GM13977 (cell line): Measurements from ENCODE around the gene NTN3.

Experiments
- DNase-seq: peaks from one replicate; pipeline ENCODE4 v3.0.0; 2012; ENCODE audit warnings: low spot score
- in situ Hi-C: fragments of 300-500 bp; cut with MboI; formaldehyde crosslinking; loops from one replicate; pipeline ENCODE4 v1.12.0; 2022; ENCODE audit warnings: low sequenced_read_pairs, low pct_unique_long_range_greater_than_20kb, mixed read lengths, inconsistent platforms; ENCODE audit not compliant: unreplicated experiment
- TF ChIP-seq, protein P1 (sequence below): IDR thresholded peaks from 2 replicates; pipeline ENCODE4 v1.5.1; 2012; ENCODE audit warnings: mild to moderate bottlenecking, control low read depth; ENCODE audit not compliant: insufficient read depth; ENCODE audit errors: extremely low read depth, missing control alignments

NTN3 gene

DNA sequence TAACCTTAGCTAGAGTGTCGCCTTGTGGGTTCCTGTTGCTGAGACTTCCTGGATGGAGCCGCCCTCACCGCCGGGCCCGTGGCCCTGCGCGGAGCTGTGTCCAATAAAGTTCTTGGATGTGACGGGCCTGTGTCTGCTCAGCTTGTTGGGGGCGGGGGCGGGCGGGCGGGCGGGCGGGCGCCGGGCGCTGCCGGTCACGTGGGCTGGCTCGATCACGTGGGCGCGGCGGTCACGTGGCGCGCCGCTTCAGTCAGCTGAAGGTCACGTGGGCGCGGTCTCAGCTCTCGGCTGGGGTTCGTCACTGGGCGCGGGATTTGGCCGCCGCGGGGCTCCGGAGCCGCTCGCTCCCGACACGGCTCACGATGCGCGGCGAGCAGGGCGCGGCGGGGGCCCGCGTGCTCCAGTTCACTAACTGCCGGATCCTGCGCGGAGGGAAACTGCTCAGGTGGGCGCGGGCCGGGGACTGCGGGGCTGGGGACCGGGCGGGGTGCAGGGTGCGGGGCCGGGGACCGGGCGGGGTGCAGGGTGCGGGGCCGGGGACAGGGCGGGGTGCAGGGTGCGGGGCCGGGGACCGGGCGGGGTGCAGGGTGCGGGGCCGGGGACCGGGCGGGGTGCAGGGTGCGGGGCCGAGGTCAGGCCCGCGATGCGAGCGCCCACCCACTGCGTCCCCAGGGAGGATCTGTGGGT is 49.1 kb downstream of the NTN3 start, which contains the start of gene AMDHD2:
AMDHD2 (plus strand) TSS at position 275 of the 687 bp plus-strand sequence; CDS start at position 363, 88 bp downstream.
- in situ Hi-C loops, result no loop called here
- DNase-seq, result peak; percentile 99
- TF ChIP-seq, protein P1, sequence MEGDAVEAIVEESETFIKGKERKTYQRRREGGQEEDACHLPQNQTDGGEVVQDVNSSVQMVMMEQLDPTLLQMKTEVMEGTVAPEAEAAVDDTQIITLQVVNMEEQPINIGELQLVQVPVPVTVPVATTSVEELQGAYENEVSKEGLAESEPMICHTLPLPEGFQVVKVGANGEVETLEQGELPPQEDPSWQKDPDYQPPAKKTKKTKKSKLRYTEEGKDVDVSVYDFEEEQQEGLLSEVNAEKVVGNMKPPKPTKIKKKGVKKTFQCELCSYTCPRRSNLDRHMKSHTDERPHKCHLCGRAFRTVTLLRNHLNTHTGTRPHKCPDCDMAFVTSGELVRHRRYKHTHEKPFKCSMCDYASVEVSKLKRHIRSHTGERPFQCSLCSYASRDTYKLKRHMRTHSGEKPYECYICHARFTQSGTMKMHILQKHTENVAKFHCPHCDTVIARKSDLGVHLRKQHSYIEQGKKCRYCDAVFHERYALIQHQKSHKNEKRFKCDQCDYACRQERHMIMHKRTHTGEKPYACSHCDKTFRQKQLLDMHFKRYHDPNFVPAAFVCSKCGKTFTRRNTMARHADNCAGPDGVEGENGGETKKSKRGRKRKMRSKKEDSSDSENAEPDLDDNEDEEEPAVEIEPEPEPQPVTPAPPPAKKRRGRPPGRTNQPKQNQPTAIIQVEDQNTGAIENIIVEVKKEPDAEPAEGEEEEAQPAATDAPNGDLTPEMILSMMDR, result no peak

DNA sequence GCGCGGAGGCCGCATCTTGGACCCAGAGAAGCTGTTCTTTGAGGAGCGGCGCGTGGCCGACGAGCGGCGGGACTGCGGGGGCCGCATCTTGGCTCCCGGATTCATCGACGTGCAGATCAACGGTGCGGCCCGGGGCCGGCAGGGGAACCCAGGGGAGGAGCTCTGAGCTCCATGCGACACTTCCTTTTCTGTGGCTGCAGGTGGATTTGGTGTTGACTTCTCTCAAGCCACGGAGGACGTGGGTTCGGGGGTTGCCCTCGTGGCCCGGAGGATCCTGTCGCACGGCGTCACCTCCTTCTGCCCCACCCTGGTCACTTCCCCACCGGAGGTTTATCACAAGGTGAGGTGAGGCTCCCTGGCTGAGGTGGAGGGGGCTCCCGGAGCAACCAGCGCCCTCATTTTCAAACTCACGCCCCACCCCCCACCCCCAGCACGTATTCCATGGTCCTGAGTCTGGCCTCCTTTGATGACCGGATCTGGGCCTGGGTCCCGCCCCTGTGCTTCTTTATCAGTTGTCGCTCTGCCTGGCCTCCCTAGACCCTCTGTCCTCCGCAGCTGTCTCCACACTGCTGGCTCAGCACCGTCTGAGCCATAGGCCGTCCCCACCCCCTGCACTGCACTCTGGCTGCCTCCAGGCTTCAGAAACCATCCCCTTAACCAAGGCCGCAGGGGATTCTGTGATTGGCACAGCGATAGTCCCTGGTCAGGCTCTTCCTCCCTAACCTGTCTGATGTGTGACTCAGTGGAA is 49.9 kb downstream of the NTN3 start:
- peak; percentile 75 for DNase-seq
- in situ Hi-C loops, result no loop called here
- TF ChIP-seq, protein P1, result no peak
